Measurements from ENCODE around the gene TRIM62.
"Not testable (repeated sequence)": the region's sequence is repeated elsewhere in the genome, so short reads cannot be mapped to it uniquely, and the experiment has no call there.

The TRIM62 gene

GRCh38 chr1:33122483-33123178 lies 59.2 kb downstream of the TRIM62 start:
- Mint-ChIP-seq H3K4me1 (ENCODE audit: low read depth) (peaks cover 12% of the 10 kb centered on the region), H3K4me3 (no peak overlapping the region), H3K27ac (no peak overlapping the region), H3K36me3 (ENCODE audit: low read depth) (peaks cover 25% of the 10 kb centered on the region), H3K27me3 (no peaks in the 10 kb centered on the region), H3K9me3 (no peaks in the 10 kb centered on the region)
- no peak for DNase-seq

- Mint-ChIP-seq H3K36me3 (ENCODE audit: low read depth) (peaks cover 19% of the 10 kb centered on the region), H3K4me1 (ENCODE audit: low read depth) (peaks cover 12% of the 10 kb centered on the region), H3K27me3 (no peaks in the 10 kb centered on the region), H3K4me3 (no peak overlapping the region), H3K9me3 (no peaks in the 10 kb centered on the region), H3K27ac (no peak overlapping the region)
- no peak for DNase-seq
Measured at GRCh38 chr1:33121728-33122127, 60.1 kb downstream of the TRIM62 start.

- Mint-ChIP-seq H3K27me3 (no peaks in the 10 kb centered on the region), H3K4me3 (no peak overlapping the region)
- DNase-seq = no peak
Measured at GRCh38 chr1:33120436-33121231, 61.2 kb downstream of the TRIM62 start.

GRCh38 chr1:33119532-33120217 lies 62.2 kb downstream of the TRIM62 start:
- H3K36me3 Mint-ChIP-seq (ENCODE audit: low read depth) = peaks cover 3% of the 10 kb centered on the region
- H3K27me3 Mint-ChIP-seq = no peaks in the 10 kb centered on the region
- H3K9me3 Mint-ChIP-seq = no peaks in the 10 kb centered on the region
- H3K4me1 Mint-ChIP-seq (ENCODE audit: low read depth) = no peaks in the 10 kb centered on the region
- H3K4me3 Mint-ChIP-seq = no peak overlapping the region
- no peak for DNase-seq
- no peak overlapping the region for H3K27ac Mint-ChIP-seq

More at GRCh38 chr1:33120436-33121231, 61.2 kb downstream of the TRIM62 start:
- H3K9me3 Mint-ChIP-seq = no peaks in the 10 kb centered on the region
- no peak overlapping the region for H3K27ac Mint-ChIP-seq
- peaks cover 10% of the 10 kb centered on the region for H3K36me3 Mint-ChIP-seq (ENCODE audit: low read depth)
- H3K4me1 Mint-ChIP-seq (ENCODE audit: low read depth) = peaks cover 4% of the 10 kb centered on the region

- DNase-seq = no peak
- no peak overlapping the region for H3K4me3 Mint-ChIP-seq
- no peaks in the 10 kb centered on the region for H3K27me3 Mint-ChIP-seq
- no peaks in the 10 kb centered on the region for H3K4me1 Mint-ChIP-seq (ENCODE audit: low read depth)
- H3K36me3 Mint-ChIP-seq (ENCODE audit: low read depth) = no peaks in the 10 kb centered on the region
- no peak overlapping the region for H3K27ac Mint-ChIP-seq
- no peaks in the 10 kb centered on the region for H3K9me3 Mint-ChIP-seq
Measured at GRCh38 chr1:33119050-33119449, 62.8 kb downstream of the TRIM62 start.

- DNase-seq = no peak
- Mint-ChIP-seq H3K27me3 (no peaks in the 10 kb centered on the region), H3K4me1 (ENCODE audit: low read depth) (no peaks in the 10 kb centered on the region), H3K9me3 (no peaks in the 10 kb centered on the region), H3K36me3 (ENCODE audit: low read depth) (no peaks in the 10 kb centered on the region), H3K27ac (no peak overlapping the region), H3K4me3 (no peak overlapping the region)
Measured at GRCh38 chr1:33118274-33118673, 63.6 kb downstream of the TRIM62 start.

- H3K27ac Mint-ChIP-seq = no peak overlapping the region
- no peak for DNase-seq
- no peak overlapping the region for H3K4me3 Mint-ChIP-seq
- H3K27me3 Mint-ChIP-seq = no peaks in the 10 kb centered on the region
- no peaks in the 10 kb centered on the region for H3K36me3 Mint-ChIP-seq (ENCODE audit: low read depth)
- H3K9me3 Mint-ChIP-seq = no peaks in the 10 kb centered on the region
- no peaks in the 10 kb centered on the region for H3K4me1 Mint-ChIP-seq (ENCODE audit: low read depth)
Measured at GRCh38 chr1:33117440-33118085, 64.3 kb downstream of the TRIM62 start.

- Mint-ChIP-seq H3K27ac (no peak overlapping the region), H3K4me1 (ENCODE audit: low read depth) (no peaks in the 10 kb centered on the region), H3K4me3 (no peak overlapping the region), H3K36me3 (ENCODE audit: low read depth) (no peaks in the 10 kb centered on the region), H3K9me3 (no peaks in the 10 kb centered on the region), H3K27me3 (no peaks in the 10 kb centered on the region)
- no peak for DNase-seq
Measured at GRCh38 chr1:33111965-33112364, 69.9 kb downstream of the TRIM62 start.

- Mint-ChIP-seq H3K9me3 (no peaks in the 10 kb centered on the region), H3K4me3 (no peak overlapping the region), H3K27ac (no peak overlapping the region), H3K4me1 (ENCODE audit: low read depth) (no peaks in the 10 kb centered on the region), H3K27me3 (no peaks in the 10 kb centered on the region), H3K36me3 (ENCODE audit: low read depth) (no peaks in the 10 kb centered on the region)
- no peak for DNase-seq
Measured at GRCh38 chr1:33110477-33110876, 71.4 kb downstream of the TRIM62 start.

GRCh38 chr1:33100119-33100415 lies 81.8 kb downstream of the TRIM62 start:
- not testable (repeated sequence) for DNase-seq; H3K9me3 Mint-ChIP-seq; H3K4me3 Mint-ChIP-seq; H3K36me3 Mint-ChIP-seq (ENCODE audit: low read depth); H3K27me3 Mint-ChIP-seq
- peaks cover 46% of the 10 kb centered on the region for H3K4me1 Mint-ChIP-seq (ENCODE audit: low read depth)
- H3K27ac Mint-ChIP-seq = peak overlapping the region; percentile 84

- Mint-ChIP-seq H3K4me3 (peak overlapping the region; percentile 38), H3K27ac (peak overlapping the region; percentile 84), H3K27me3 (no peaks in the 10 kb centered on the region), H3K9me3 (peaks cover 3% of the 10 kb centered on the region), H3K36me3 (ENCODE audit: low read depth) (peaks cover 3% of the 10 kb centered on the region), H3K4me1 (ENCODE audit: low read depth) (peaks cover 47% of the 10 kb centered on the region)
- peak; percentile 79 for DNase-seq
Measured at GRCh38 chr1:33099290-33100118, 82.3 kb downstream of the TRIM62 start.

- no peak for DNase-seq
Measured at GRCh38 chr1:33098371-33098770, 83.5 kb downstream of the TRIM62 start.

GRCh38 chr1:33097762-33098161 lies 84.1 kb downstream of the TRIM62 start:
- Mint-ChIP-seq H3K36me3 (ENCODE audit: low read depth) (peaks cover 3% of the 10 kb centered on the region), H3K27me3 (no peaks in the 10 kb centered on the region), H3K4me1 (ENCODE audit: low read depth) (peaks cover 47% of the 10 kb centered on the region), H3K27ac (no peak overlapping the region), H3K4me3 (no peak overlapping the region), H3K9me3 (peaks cover 3% of the 10 kb centered on the region)
- DNase-seq = no peak

More at GRCh38 chr1:33098371-33098770, 83.5 kb downstream of the TRIM62 start:
- Mint-ChIP-seq H3K27me3 (no peaks in the 10 kb centered on the region), H3K27ac (peak overlapping the region; percentile 84), H3K36me3 (ENCODE audit: low read depth) (peaks cover 3% of the 10 kb centered on the region), H3K9me3 (peaks cover 3% of the 10 kb centered on the region), H3K4me1 (ENCODE audit: low read depth) (peaks cover 47% of the 10 kb centered on the region), H3K4me3 (no peak overlapping the region)

GRCh38 chr1:33097137-33097611 lies 84.7 kb downstream of the TRIM62 start:
- peaks cover 3% of the 10 kb centered on the region for H3K9me3 Mint-ChIP-seq
- peaks cover 3% of the 10 kb centered on the region for H3K36me3 Mint-ChIP-seq (ENCODE audit: low read depth)
- H3K27ac Mint-ChIP-seq = peak overlapping the region; percentile 19
- H3K27me3 Mint-ChIP-seq = no peaks in the 10 kb centered on the region
- H3K4me1 Mint-ChIP-seq (ENCODE audit: low read depth) = peaks cover 47% of the 10 kb centered on the region
- no peak overlapping the region for H3K4me3 Mint-ChIP-seq
- no peak for DNase-seq

All from activated T-cell treated with anti-CD3 and anti-CD28 coated beads, Interleukin-2, amount 50 U/mL, for 24 hours (primary cell).